NCI-H1105 (cell line): Measurements from ENCODE around the gene SAXO2.
"Not testable (repeated sequence)": the region's sequence is repeated elsewhere in the genome, so short reads cannot be mapped to it uniquely, and the experiment has no call there.

Experiments
- DNase-seq: peaks from one replicate; lab custom pipeline; 2025; lab: John Stamatoyannopoulos, UW

Gene SAXO2

GRCh38 chr15:82286475-82286874 lies 23.9 kb downstream of the SAXO2 start:
- DNase-seq = not testable (repeated sequence)

GRCh38 chr15:82288202-82288601 lies 25.6 kb downstream of the SAXO2 start:
- DNase-seq = not testable (repeated sequence)

GRCh38 chr15:82292271-82292670 lies 29.7 kb downstream of the SAXO2 start:
- DNase-seq = no peak

GRCh38 chr15:82294061-82294690 lies 31.6 kb downstream of the SAXO2 start:
- DNase-seq = no peak

DNA sequence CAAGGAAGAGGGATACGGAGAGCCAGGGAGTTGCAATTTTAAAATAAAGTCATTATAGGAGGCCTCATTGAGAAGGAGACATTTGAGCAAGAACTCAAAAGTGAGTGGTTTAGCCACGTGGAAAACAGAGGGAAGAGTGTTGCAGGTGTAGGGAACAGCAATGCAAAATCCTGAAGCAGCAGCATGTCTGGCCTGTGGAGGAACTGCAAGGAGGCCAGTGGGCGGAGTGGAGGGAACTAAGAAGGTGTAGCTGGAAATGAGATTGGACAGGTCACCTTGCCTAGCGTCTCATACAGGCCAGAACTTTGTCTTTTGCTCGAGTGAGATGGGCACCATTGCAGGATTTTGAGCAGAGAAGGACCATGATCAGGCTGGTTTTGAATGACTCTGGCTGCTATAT lies 34.9 kb downstream of the SAXO2 start:
- DNase-seq = no peak

DNA sequence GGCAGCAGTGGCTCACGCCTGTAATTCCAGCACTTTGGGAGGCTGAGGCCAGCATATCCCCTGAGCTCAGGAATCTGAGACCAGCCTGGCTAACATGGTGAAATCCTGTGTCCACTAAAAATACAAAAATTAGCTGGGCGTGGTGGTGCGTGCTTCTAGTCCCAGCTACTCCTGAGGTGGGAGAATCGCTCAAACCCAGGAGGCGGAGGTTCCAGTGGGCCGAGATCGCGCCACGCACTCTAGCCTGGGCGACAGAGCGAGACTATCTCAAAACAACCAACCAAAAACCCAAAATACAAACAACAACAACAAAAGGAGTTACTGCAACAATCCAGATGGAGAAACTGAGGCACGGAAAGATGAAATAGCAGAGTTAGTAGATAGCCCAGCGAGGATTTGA lies 35.4 kb downstream of the SAXO2 start:
- DNase-seq = no peak

- no peak for DNase-seq
These were observed 35.9 kb downstream of the SAXO2 start for GRCh38 chr15:82298520-82298919.

GRCh38 chr15:82299511-82299914 lies 36.9 kb downstream of the SAXO2 start:
- DNase-seq = not testable (repeated sequence)

GRCh38 chr15:82300326-82300725 lies 37.7 kb downstream of the SAXO2 start:
- DNase-seq = not testable (repeated sequence)

GRCh38 chr15:82300883-82301282 lies 38.3 kb downstream of the SAXO2 start:
- no peak for DNase-seq

GRCh38 chr15:82301296-82302016 lies 38.8 kb downstream of the SAXO2 start:
- DNase-seq = no peak

DNA sequence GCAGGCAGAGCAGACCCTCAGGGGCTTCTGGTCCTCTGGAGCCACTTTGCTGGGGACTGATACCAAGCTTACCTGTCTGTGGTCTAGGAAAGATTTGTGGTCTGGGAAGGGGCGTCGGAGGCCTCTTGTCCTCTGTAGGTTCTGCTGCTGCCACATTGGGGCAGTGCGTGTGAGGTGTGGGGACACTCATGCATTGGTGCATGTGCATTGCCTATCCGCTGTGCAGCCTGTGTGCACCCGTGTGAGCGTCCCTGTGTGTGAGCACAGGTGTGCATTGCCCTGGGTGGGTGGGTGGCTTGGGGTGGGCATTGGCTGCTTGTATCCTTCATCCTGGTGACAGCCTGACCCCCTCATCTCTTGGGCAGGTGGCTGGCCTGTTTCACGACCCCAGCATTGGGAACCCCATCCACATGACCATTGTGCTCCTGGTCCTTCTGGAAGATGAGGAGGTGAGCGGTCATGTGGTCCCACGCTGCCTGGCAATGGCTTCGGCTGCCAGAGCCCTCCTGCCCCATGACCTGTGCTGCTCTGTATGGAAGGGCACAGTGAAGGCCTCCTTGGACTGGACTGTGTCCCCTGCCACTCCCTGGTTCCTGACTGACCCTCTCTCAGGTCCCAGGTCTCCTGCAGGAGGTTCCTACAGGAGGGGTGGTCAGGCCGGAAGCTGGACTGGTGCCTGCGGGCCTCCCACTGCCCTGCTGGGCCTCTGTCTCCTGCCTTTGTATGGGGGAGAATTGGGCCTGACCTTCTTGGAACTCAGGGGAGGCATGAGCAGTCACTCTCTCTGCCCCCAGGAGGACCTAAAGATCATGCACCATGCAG lies 41.5 kb downstream of the SAXO2 start:
- no peak for DNase-seq

DNA sequence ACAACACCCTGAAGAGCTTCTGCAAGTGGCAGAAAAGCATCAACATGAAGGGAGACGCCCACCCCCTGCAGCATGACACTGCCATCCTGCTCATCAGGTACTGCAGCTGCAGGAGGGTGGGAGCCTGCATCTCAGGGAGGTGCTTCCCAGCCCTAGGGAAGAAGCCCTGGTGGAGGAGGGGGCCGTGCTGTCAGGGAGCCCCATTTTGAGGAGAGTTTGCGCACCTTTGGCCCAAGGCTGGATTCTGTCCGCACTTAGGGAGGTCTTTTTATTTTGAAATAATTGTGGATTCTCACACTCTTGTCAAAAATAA lies 42.1 kb downstream of the SAXO2 start:
- DNase-seq = no peak

- no peak for DNase-seq
These were observed 43.0 kb downstream of the SAXO2 start for GRCh38 chr15:82305621-82306048.

- DNase-seq = no peak
These were observed 44.4 kb downstream of the SAXO2 start for GRCh38 chr15:82306791-82307713.

- no peak for DNase-seq
These were observed 45.1 kb downstream of the SAXO2 start for GRCh38 chr15:82307714-82308081.

DNA sequence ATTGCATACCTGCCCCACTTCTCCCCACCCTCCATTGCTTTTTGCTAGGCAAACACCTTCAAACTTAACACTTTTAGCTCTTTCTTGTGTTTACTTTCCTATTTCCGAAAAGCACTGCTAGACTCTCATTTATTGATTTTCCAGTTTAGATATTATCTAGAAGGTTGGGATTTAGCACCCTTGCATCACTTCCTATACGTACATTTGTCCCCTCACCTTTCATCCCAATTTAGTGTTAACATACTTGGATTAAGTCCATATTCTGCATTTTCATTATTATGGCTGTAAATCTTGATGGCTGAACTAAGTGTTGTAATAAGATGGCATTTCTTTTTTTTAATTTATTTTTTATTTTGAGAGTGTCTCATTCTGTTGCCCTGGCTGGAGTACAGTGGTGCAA lies 47.2 kb downstream of the SAXO2 start:
- DNase-seq = no peak

GRCh38 chr15:82311321-82311720 lies 48.7 kb downstream of the SAXO2 start:
- not testable (repeated sequence) for DNase-seq

- DNase-seq = no peak
These were observed 50.1 kb downstream of the SAXO2 start for GRCh38 chr15:82312586-82313349.

DNA sequence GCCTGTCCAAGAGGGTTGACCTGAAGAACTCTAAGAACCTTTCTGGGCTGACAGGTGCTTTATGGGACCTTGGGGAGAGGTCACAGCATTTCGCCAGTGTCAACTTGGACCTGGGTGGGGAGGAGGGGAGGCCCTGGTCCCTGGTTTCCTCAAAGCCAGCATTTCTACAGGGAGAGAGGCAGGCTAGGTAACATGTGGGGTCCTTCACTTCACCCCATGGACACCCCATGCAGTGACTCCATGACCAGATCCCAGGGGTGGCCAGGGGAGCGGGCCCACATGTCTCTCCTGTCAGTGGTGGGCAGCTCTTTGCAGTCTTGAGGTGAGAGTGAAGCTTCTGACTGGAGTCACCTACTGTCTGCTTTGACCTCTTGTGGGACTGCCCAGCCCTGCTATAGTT lies 50.8 kb downstream of the SAXO2 start:
- DNase-seq = no peak
